Thyroid gland (tissue), 4 donors: ENCODE measurements around the gene DOCK1. TPM values are rescaled to one million over a fixed set of nuclear protein-coding genes. Genes with fewer than 3 reads are reported as not detected.

Experiments used
- DNase-seq, 2 donors: peaks; one replicate each; pipeline ENCODE4 v3.0.0-alpha.2; 2019
- H3K27ac ChIP-seq, 3 donors: fragments of 200-600 bp; sonication (generic); 1 replicate in 2 of 3; 2 replicates in 1 of 3; pipeline ENCODE4 v1.5.1; 2016 to 2019; ENCODE audit warnings: mild to moderate bottlenecking in 1 of 3, moderate library complexity in 1 of 3
- H3K27me3 ChIP-seq: fragments of 200-600 bp; sonication (generic); one replicate; pipeline ENCODE4 v1.5.1; 2019
- H3K36me3 ChIP-seq, 2 donors: fragments of 200-600 bp; sonication (generic); one replicate each; pipeline ENCODE4 v1.5.1; 2016 to 2019
- H3K4me1 ChIP-seq, 2 donors: fragments of 200-600 bp; sonication (generic); one replicate each; pipeline ENCODE4 v1.5.1; 2017 to 2019
- H3K4me3 ChIP-seq, 3 donors: fragments of 200-600 bp; sonication (generic); replicated peaks in 1 of 3; 1 replicate in 2 of 3; 2 replicates in 1 of 3; pipeline ENCODE4 v1.5.1; 2016; ENCODE audit warnings: mild to moderate bottlenecking in 1 of 3
- H3K9me3 ChIP-seq: fragments of 200-600 bp; sonication (generic); one replicate; pipeline ENCODE4 v1.5.1; 2017
- POLR2A ChIP-seq, 2 donors: fragments of 450-650 bp; IDR thresholded peaks; one replicate each; pipeline ENCODE4 v1.6.1; 2017; ENCODE audit warnings: antibody characterized with exemption in 2 of 2, mild to moderate bottlenecking in 2 of 2, moderate library complexity in 1 of 2
- WGBS, 2 donors: methylation state at CpG; one replicate each; pipeline ENCODE4 v1.1.5; 2017; 5-methylcytosine and 5-hydroxymethylcytosine counted together
- intact Hi-C: fragments of 100-400 bp; cut with DNase I; formaldehyde crosslinking; loops from one replicate; pipeline ENCODE4 v1.15.1; 2023
- total RNA-seq, 4 donors: library from RNA; depleted of rRNA; stranded (reverse); fragments of >200 nt; gene quantifications; one replicate each; pipeline ENCODE4 v1.2.3, GENCODE V29; 2016
- TF ChIP-seq, protein P1 (sequence below), 6 experiments: fragments of 200-600 bp in 3 of 6; fragments of 450-650 bp in 3 of 6; sonication (generic) in 3 of 6; IDR thresholded peaks; one replicate each; pipeline ENCODE4 v1.5.1; 2016 to 2019; ENCODE audit warnings: antibody characterized with exemption in 6 of 6, mild to moderate bottlenecking in 2 of 6, inconsistent platforms in 1 of 6, moderate library complexity in 1 of 6

DOCK1 gene
- total RNA-seq, 4 donors from 2014 or later: 89.7 to 217 (median 112) TPM

DNA sequence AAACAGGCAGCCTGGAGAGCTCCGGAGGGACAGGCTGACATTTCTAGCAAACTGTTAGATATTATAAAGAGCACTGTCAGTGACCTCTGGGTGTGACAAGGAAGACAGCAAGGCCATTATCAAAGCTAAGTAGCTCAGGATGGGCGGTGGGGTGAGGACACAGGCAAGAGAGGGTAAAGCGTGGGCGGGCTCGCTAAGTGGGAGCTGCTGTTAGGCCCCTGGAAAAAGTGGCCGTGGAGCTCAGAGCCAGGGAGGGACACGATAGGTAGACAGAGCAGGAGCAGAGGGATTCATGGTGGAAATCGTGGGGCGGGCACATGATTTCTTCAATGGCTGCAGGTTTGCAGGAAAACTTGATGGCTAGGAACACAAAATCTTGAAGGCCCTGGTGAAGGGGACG is 592.5 kb downstream of the DOCK1 start:
- WGBS, 2 donors: 88% methylated on average over 10 of the region's 10 CpGs
- H3K4me3 ChIP-seq: no peak overlapping the region
- H3K27me3 ChIP-seq: no peaks in the 10 kb centered on the region
- no peaks in the 10 kb centered on the region for H3K9me3 ChIP-seq
- no peak overlapping the region for H3K27ac ChIP-seq
- no peak for TF ChIP-seq POLR2A (IDR thresholded peaks at IDR 0.05)
- TF ChIP-seq, protein P1, sequence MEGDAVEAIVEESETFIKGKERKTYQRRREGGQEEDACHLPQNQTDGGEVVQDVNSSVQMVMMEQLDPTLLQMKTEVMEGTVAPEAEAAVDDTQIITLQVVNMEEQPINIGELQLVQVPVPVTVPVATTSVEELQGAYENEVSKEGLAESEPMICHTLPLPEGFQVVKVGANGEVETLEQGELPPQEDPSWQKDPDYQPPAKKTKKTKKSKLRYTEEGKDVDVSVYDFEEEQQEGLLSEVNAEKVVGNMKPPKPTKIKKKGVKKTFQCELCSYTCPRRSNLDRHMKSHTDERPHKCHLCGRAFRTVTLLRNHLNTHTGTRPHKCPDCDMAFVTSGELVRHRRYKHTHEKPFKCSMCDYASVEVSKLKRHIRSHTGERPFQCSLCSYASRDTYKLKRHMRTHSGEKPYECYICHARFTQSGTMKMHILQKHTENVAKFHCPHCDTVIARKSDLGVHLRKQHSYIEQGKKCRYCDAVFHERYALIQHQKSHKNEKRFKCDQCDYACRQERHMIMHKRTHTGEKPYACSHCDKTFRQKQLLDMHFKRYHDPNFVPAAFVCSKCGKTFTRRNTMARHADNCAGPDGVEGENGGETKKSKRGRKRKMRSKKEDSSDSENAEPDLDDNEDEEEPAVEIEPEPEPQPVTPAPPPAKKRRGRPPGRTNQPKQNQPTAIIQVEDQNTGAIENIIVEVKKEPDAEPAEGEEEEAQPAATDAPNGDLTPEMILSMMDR (IDR thresholded peaks at IDR 0.05): no peak
- no peaks in the 10 kb centered on the region for H3K36me3 ChIP-seq
- no peaks in the 10 kb centered on the region for H3K4me1 ChIP-seq
- no peak for DNase-seq
- intact Hi-C loops: no loop called here

DNA sequence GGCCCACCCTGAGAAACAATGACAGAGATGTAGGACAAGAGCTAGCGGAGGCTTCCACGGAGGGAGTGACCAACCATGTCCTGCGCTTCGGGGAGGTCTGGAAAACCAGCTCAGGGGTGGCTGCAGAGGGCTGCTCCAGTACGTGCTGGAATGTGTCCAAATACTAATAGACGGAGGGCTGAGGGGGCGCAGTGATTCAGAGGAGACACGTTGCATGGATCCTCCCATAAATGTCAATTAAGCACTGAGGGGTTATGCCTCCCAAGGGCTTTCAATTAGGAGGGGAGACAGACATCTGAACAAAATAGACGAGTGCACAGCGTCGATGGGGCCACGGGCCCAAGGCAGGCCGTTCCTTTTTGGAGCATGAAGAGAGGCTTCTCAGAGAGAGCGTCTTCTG is 592.9 kb downstream of the DOCK1 start:
- Histone ChIP-seq H3K4me3 (no peak overlapping the region), H3K27me3 (no peaks in the 10 kb centered on the region), H3K27ac (no peak overlapping the region), H3K9me3 (no peaks in the 10 kb centered on the region), H3K36me3 (no peaks in the 10 kb centered on the region), H3K4me1 (no peaks in the 10 kb centered on the region)
- intact Hi-C loops: no loop called here
- WGBS, 2 donors: 84 to 85% methylated on average over 14 of the region's 14 CpGs
- no peak for TF ChIP-seq POLR2A (IDR thresholded peaks at IDR 0.05)
- TF ChIP-seq, protein P1 (IDR thresholded peaks at IDR 0.05): no peak
- no peak for DNase-seq

DNA sequence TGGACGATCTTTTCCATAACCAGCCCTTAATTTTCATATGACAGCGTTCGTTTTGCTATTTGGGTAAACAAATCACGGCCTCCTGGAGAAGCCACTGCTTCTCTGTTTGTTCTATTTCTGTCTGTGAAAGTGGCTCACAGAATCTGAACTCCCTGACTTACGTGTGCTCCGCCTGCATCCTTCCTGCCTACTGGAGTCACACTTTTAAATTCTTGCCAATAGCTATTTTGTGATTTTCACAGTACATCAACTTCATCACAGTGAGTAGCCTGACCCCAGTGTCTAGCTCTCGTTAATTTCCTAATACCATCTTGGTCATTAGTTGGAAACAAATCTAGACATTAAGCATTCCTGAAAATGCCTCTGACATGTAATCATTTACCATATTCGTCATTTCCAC is 594.9 kb downstream of the DOCK1 start:
- H3K4me3 ChIP-seq: no peak overlapping the region
- no peak overlapping the region for H3K27ac ChIP-seq
- no peaks in the 10 kb centered on the region for H3K27me3 ChIP-seq
- no peaks in the 10 kb centered on the region for H3K9me3 ChIP-seq
- H3K4me1 ChIP-seq: no peaks in the 10 kb centered on the region
- no peak for DNase-seq
- intact Hi-C loops: no loop called here
- no peaks in the 10 kb centered on the region for H3K36me3 ChIP-seq
- WGBS, 2 donors: 74 to 75% methylated on average over 8 of the region's 8 CpGs
- TF ChIP-seq POLR2A (IDR thresholded peaks at IDR 0.05): no peak
- TF ChIP-seq, protein P1 (IDR thresholded peaks at IDR 0.05): no peak

Other genes with a start within 250 kb of the DOCK1 start
- 1 to 10 TPM in 3 of 4 donors, under 1 TPM in 1; 0.45 to 5.1 (median 2.0) TPM for gene C10orf90, start 234.7 kb upstream of the DOCK1 start, total RNA-seq